CD14-positive monocyte (primary cell): ENCODE results near the gene GNAS-AS1. TPM values are rescaled to one million over a fixed set of nuclear protein-coding genes. Genes with fewer than 3 reads are reported as not detected.

Experiments used
- DNase-seq, 3 donors: peaks; one replicate each; pipeline ENCODE4 v3.0.0-alpha.2; 2011 to 2022
- H2AFZ ChIP-seq: 2 replicates; pipeline ENCODE4 v1.6.0; 2012; ENCODE audit warnings: mild to moderate bottlenecking, low read depth, low read length, inconsistent platforms; ENCODE audit not compliant: insufficient read depth, poor library complexity, severe bottlenecking
- H3K27ac ChIP-seq, 2 donors: 1 replicate in 1 of 2; 2 replicates in 1 of 2; pipeline ENCODE4 v1.5.1; 2012 to 2013; ENCODE audit warnings: low read length in 2 of 2, control low read depth in 1 of 2, inconsistent platforms in 1 of 2, low read depth in 1 of 2, mild to moderate bottlenecking in 1 of 2
- H3K27me3 ChIP-seq, 2 donors: one replicate each; pipeline versions ENCODE4 v1.6.0 to v1.6.1; 2011 to 2013; ENCODE audit warnings: low read length in 2 of 2; ENCODE audit not compliant: control insufficient read depth in 2 of 2, insufficient read depth in 2 of 2
- H3K36me3 ChIP-seq, 2 donors: replicated peaks in 1 of 2; 1 replicate in 1 of 2; 2 replicates in 1 of 2; pipeline versions ENCODE4 v1.5.1 to v1.6.1; 2012 to 2013; ENCODE audit warnings: low read length in 2 of 2, control low read depth in 1 of 2, inconsistent platforms in 1 of 2, mild to moderate bottlenecking in 1 of 2; ENCODE audit not compliant: insufficient read depth in 2 of 2, control insufficient read depth in 1 of 2
- H3K4me1 ChIP-seq, 2 donors: 1 replicate in 1 of 2; 2 replicates in 1 of 2; pipeline versions ENCODE4 v1.5.1 to v1.6.1; 2012 to 2013; ENCODE audit warnings: low read length in 2 of 2, control low read depth in 1 of 2, inconsistent platforms in 1 of 2, mild to moderate bottlenecking in 1 of 2, moderate library complexity in 1 of 2; ENCODE audit not compliant: insufficient read depth in 2 of 2, control insufficient read depth in 1 of 2
- H3K4me2 ChIP-seq: replicated peaks from 2 replicates; pipeline ENCODE3; 2012; ENCODE audit warnings: low read length, moderate library complexity, mild to moderate bottlenecking; ENCODE audit not compliant: poor library complexity, severe bottlenecking; ENCODE audit errors: extremely low read depth
- H3K4me3 ChIP-seq, 3 experiments: fragments of 200-600 bp in 1 of 3; sonication (generic) in 1 of 3; replicated peaks in 1 of 3; 1 replicate in 2 of 3; 2 replicates in 1 of 3; pipeline ENCODE4 v1.5.1; 2011 to 2013; ENCODE audit warnings: low read length in 3 of 3, mild to moderate bottlenecking in 3 of 3, control low read depth in 2 of 3, low read depth in 2 of 3, inconsistent platforms in 1 of 3, moderate library complexity in 1 of 3
- H3K79me2 ChIP-seq: 2 replicates; pipeline ENCODE4 v1.6.0; 2012; ENCODE audit warnings: mild to moderate bottlenecking, control low read depth, inconsistent platforms, low read length, moderate library complexity; ENCODE audit not compliant: insufficient read depth
- H3K9ac ChIP-seq: 2 replicates; pipeline ENCODE4 v1.6.0; 2017; ENCODE audit warnings: low read length, mild to moderate bottlenecking; ENCODE audit not compliant: insufficient read depth, poor library complexity, severe bottlenecking
- H3K9me3 ChIP-seq, 2 donors: replicated peaks in 1 of 2; 1 replicate in 1 of 2; 2 replicates in 1 of 2; pipeline versions ENCODE4 v1.5.1 to v1.6.1; 2012 to 2013; ENCODE audit warnings: low read length in 2 of 2, control low read depth in 1 of 2; ENCODE audit not compliant: control insufficient read depth in 1 of 2, insufficient read depth in 1 of 2
- H4K20me1 ChIP-seq: 2 replicates; pipeline ENCODE4 v1.6.0; 2012; ENCODE audit warnings: mild to moderate bottlenecking, low read length, control low read depth, moderate library complexity; ENCODE audit not compliant: insufficient read depth
- H3K27ac Mint-ChIP-seq, 7 donors: one replicate each; pipeline ENCODE4 v1.8.0; 2020; ENCODE audit warnings: mild to moderate bottlenecking in 7 of 7, mixed read lengths in 7 of 7, moderate library complexity in 6 of 7, inconsistent platforms in 2 of 7
- H3K27me3 Mint-ChIP-seq, 3 donors: one replicate each; pipeline ENCODE4 v1.8.0; 2021 to 2022; ENCODE audit warnings: low read depth in 3 of 3, mild to moderate bottlenecking in 3 of 3, mixed read lengths in 3 of 3, moderate library complexity in 3 of 3, inconsistent platforms in 1 of 3
- H3K36me3 Mint-ChIP-seq, 2 donors: one replicate each; pipeline ENCODE4 v1.8.0; 2020; ENCODE audit warnings: mixed read lengths in 2 of 2, inconsistent platforms in 1 of 2, mild to moderate bottlenecking in 1 of 2
- H3K4me1 Mint-ChIP-seq: one replicate; pipeline ENCODE4 v1.8.0; 2020; ENCODE audit warnings: mild to moderate bottlenecking, mixed read lengths
- H3K4me3 Mint-ChIP-seq, 2 donors: one replicate each; pipeline ENCODE4 v1.8.0; 2020; ENCODE audit warnings: mild to moderate bottlenecking in 2 of 2, mixed read lengths in 2 of 2, moderate library complexity in 1 of 2
- H3K9me3 Mint-ChIP-seq, 7 donors: one replicate each; pipeline ENCODE4 v1.8.0; 2020 to 2022; ENCODE audit warnings: mixed read lengths in 7 of 7, mild to moderate bottlenecking in 6 of 7, moderate library complexity in 6 of 7, inconsistent platforms in 2 of 7
- CTCF ChIP-seq: fragments of 200-600 bp; IDR thresholded peaks from one replicate; pipeline ENCODE4 v1.8.0; 2022; ENCODE audit warnings: antibody characterized with exemption, mild to moderate bottlenecking
- WGBS: methylation state at CpG from one replicate; pipeline ENCODE4 v1.1.5; 2013; ENCODE audit warnings: missing lambda C conversion rate; ENCODE audit not compliant: insufficient coverage; 5-methylcytosine and 5-hydroxymethylcytosine counted together
- intact Hi-C, 2 donors: fragments of 100-400 bp; cut with micrococcal nuclease; formaldehyde crosslinking; loops; one replicate each; pipeline versions ENCODE4 v1.15.0 to v1.15.1; 2023
- polyA plus RNA-seq, 3 donors: library from polyadenylated mRNA; depleted of rRNA in 1 of 3; unstranded in 2 of 3; stranded (reverse) in 1 of 3; fragments of 300-500 nt in 2 of 3; fragments of >200 nt in 1 of 3; fragmentation: Illumina TruSeq in 2 of 3; gene quantifications; 1 replicate in 2 of 3; 2 replicates in 1 of 3; pipeline ENCODE4 v1.2.3, GENCODE V29; 2012 to 2021

Gene GNAS-AS1
- polyA plus RNA-seq, 3 donors = not detected

- Histone ChIP-seq H3K4me1 (no peaks in the 10 kb centered on the region), H3K27ac (no peak overlapping the region), H3K79me2 (no peaks in the 10 kb centered on the region), H2AFZ (no peak overlapping the region), H3K9me3 (no peaks in the 10 kb centered on the region), H3K9ac (no peak overlapping the region), H3K36me3 (no peaks in the 10 kb centered on the region), H3K4me3 (no peak overlapping the region), H3K27me3 (no peaks in the 10 kb centered on the region), H3K4me2 (no peak overlapping the region), H4K20me1 (no peaks in the 10 kb centered on the region)
- WGBS = 94% methylated on average over 7 of the region's 8 CpGs
- peaks cover 2 to 15% (median 13%) of the 10 kb centered on the region in 3 donors for H3K27me3 Mint-ChIP-seq
- no peak overlapping the region for H3K4me3 Mint-ChIP-seq
- no peak for TF ChIP-seq CTCF
- intact Hi-C loops = no loop called here
- H3K36me3 Mint-ChIP-seq = no peaks in the 10 kb centered on the region
- H3K9me3 Mint-ChIP-seq = peaks cover 0 to 6% (median 0%) of the 10 kb centered on the region in 7 donors
- H3K27ac Mint-ChIP-seq = no peak overlapping the region
- no peak for DNase-seq
- no peaks in the 10 kb centered on the region for H3K4me1 Mint-ChIP-seq
These were observed 37.3 kb downstream of the GNAS-AS1 start for GRCh38 chr20:58813369-58813768.

- H3K27ac ChIP-seq = no peak overlapping the region
- WGBS = 94% methylated on average over 11 of the region's 13 CpGs
- no peaks in the 10 kb centered on the region for H4K20me1 ChIP-seq
- no peak overlapping the region for H3K4me3 ChIP-seq
- no peak for TF ChIP-seq CTCF
- no peaks in the 10 kb centered on the region for H3K79me2 ChIP-seq
- H3K4me1 ChIP-seq = no peaks in the 10 kb centered on the region
- no peak overlapping the region for H2AFZ ChIP-seq
- DNase-seq = no peak
- H3K36me3 ChIP-seq = no peaks in the 10 kb centered on the region
- peaks cover 6 to 15% (median 8%) of the 10 kb centered on the region in 3 donors for H3K27me3 Mint-ChIP-seq
- intact Hi-C loops = no loop called here
- no peaks in the 10 kb centered on the region for H3K4me1 Mint-ChIP-seq
- H3K27me3 ChIP-seq = no peaks in the 10 kb centered on the region
- H3K9me3 Mint-ChIP-seq = peaks cover 0 to 6% (median 0%) of the 10 kb centered on the region in 7 donors
- H3K27ac Mint-ChIP-seq = no peak overlapping the region
- no peak overlapping the region for H3K4me2 ChIP-seq
- H3K9ac ChIP-seq = no peak overlapping the region
- H3K36me3 Mint-ChIP-seq = no peaks in the 10 kb centered on the region
- H3K9me3 ChIP-seq = no peaks in the 10 kb centered on the region
- no peak overlapping the region for H3K4me3 Mint-ChIP-seq
These were observed 39.4 kb downstream of the GNAS-AS1 start for GRCh38 chr20:58811334-58811733.
